Mesothelial cell of epicardium (in vitro differentiated cells): ENCODE results near the gene USP46. TPM values are rescaled to one million over a fixed set of nuclear protein-coding genes. Genes with fewer than 3 reads are reported as not detected.

Experiments used
- DNase-seq, 2 experiments: peaks; one replicate each; pipeline ENCODE4 v3.0.0; 2021; ENCODE audit warnings: low spot score in 2 of 2; ENCODE audit not compliant: unreplicated experiment in 2 of 2
- H3K27ac Mint-ChIP-seq: 2 replicates; pipeline ENCODE4 v1.8.0; 2021; ENCODE audit warnings: mixed read lengths
- H3K27me3 Mint-ChIP-seq: 2 replicates; pipeline ENCODE4 v1.8.0; 2021; ENCODE audit warnings: low read depth, mixed read lengths
- H3K36me3 Mint-ChIP-seq: 2 replicates; pipeline ENCODE4 v1.8.0; 2021; ENCODE audit warnings: mixed read lengths
- H3K4me1 Mint-ChIP-seq: 2 replicates; pipeline ENCODE4 v1.8.0; 2021; ENCODE audit warnings: mixed read lengths
- H3K4me3 Mint-ChIP-seq: 2 replicates; pipeline ENCODE4 v1.8.0; 2021; ENCODE audit warnings: mild to moderate bottlenecking, moderate library complexity, mixed read lengths
- H3K9me3 Mint-ChIP-seq: 2 replicates; pipeline ENCODE4 v1.8.0; 2021; ENCODE audit warnings: mixed read lengths
- CTCF ChIP-seq: fragments of 200-600 bp; sonication (generic); IDR thresholded peaks from one replicate; pipeline ENCODE4 v1.5.0; 2021; ENCODE audit warnings: antibody characterized with exemption; ENCODE audit not compliant: unreplicated experiment
- total RNA-seq: library from RNA; stranded (reverse); gene quantifications from 3 replicates; pipeline ENCODE4 v1.2.1, GENCODE V29; 2021

The USP46 gene
- total RNA-seq, 1 donor from 2014 or later, result 39.2 TPM

GRCh38 chr4:52606726-52607125, 52.4 kb downstream of the USP46 start:
- H3K27ac Mint-ChIP-seq, result no peak overlapping the region
- H3K27me3 Mint-ChIP-seq, result no peaks in the 10 kb centered on the region

DNA sequence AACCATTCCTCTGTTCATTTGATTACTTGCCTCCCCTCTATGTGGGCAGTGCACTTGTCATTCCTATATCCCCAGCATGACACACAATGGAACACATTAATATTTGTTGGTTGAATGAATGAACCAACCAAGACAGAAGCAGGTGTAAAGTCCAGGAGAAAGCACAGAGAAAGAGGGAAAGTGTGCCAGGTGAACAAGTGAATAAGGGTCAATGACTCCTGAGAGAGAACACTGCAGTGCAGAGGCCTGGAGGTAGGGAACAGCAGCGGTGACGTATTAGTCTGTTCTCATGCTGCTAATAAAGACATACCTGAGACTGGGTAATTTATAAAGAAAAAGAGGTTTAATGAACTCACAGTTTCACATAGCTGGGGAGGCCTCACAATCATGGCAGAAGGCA, 53.1 kb downstream of the USP46 start:
- H3K27ac Mint-ChIP-seq, result no peak overlapping the region
- peaks cover 56% of the 10 kb centered on the region for H3K36me3 Mint-ChIP-seq
- peaks cover 34% of the 10 kb centered on the region for H3K4me1 Mint-ChIP-seq
- no peak for DNase-seq
- H3K27me3 Mint-ChIP-seq, result no peaks in the 10 kb centered on the region
- H3K4me3 Mint-ChIP-seq, result no peak overlapping the region
- TF ChIP-seq CTCF, result no peak
- peaks cover 17% of the 10 kb centered on the region for H3K9me3 Mint-ChIP-seq

More at GRCh38 chr4:52606726-52607125, 52.4 kb downstream of the USP46 start:
- Mint-ChIP-seq H3K36me3 (peaks cover 59% of the 10 kb centered on the region), H3K9me3 (peaks cover 17% of the 10 kb centered on the region), H3K4me3 (no peak overlapping the region), H3K4me1 (peaks cover 29% of the 10 kb centered on the region)
- no peak for TF ChIP-seq CTCF
- no peak for DNase-seq

DNA sequence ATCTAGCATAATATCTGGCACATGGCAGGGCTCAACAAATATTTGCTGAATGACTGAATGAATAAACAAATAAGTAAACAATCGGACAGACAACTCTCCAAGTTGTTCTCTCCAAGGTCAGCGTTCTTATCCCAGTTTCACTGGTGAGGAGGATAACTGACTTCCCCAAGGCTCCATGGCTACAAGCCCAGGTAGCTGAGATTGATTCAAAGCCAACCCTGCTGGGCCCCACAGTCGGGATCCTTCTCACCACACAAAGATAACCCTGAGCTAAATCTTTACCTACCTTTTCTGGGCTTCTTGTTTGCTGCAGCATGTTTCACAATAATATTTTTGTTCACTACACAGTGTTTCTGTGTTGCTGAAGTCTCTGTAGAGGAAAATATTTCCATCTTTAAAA, 54.9 kb downstream of the USP46 start:
- peaks cover 58% of the 10 kb centered on the region for H3K36me3 Mint-ChIP-seq
- no peak for TF ChIP-seq CTCF
- peaks cover 14% of the 10 kb centered on the region for H3K9me3 Mint-ChIP-seq
- peak overlapping the region; percentile 57 for H3K27ac Mint-ChIP-seq
- DNase-seq, result no peak
- no peak overlapping the region for H3K4me3 Mint-ChIP-seq
- peaks cover 39% of the 10 kb centered on the region for H3K4me1 Mint-ChIP-seq
- H3K27me3 Mint-ChIP-seq, result no peaks in the 10 kb centered on the region

- no peaks in the 10 kb centered on the region for H3K9me3 Mint-ChIP-seq
- H3K27ac Mint-ChIP-seq, result peak overlapping the region; percentile 69
- no peak overlapping the region for H3K4me3 Mint-ChIP-seq
- no peak for DNase-seq
- peaks cover 30% of the 10 kb centered on the region for H3K4me1 Mint-ChIP-seq
- TF ChIP-seq CTCF, result no peak
- peaks cover 53% of the 10 kb centered on the region for H3K36me3 Mint-ChIP-seq
- H3K27me3 Mint-ChIP-seq, result no peaks in the 10 kb centered on the region
Observed at GRCh38 chr4:52600275-52600674, 58.8 kb downstream of the USP46 start.

DNA sequence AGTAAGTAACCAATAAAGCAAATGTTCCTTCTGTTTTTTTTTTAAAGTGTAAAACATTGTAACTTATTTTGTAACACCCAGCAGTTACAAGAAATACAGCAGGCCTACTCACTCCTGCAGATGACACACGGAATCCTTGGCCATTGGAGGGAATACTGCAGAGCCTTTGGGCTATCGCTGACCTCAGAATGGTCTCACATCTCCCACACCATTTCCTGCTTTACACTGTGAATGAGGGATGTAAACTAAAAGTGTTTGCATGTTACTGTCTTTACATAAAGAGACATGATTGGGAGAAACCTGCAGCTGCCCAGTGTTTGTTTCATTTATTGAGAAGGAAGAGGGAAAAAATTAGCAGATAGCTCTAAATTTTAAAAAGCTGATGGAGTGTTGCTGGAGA, 64.1 kb downstream of the USP46 start:
- Mint-ChIP-seq H3K4me1 (no peaks in the 10 kb centered on the region), H3K27ac (no peak overlapping the region), H3K27me3 (no peaks in the 10 kb centered on the region), H3K9me3 (no peaks in the 10 kb centered on the region), H3K36me3 (peaks cover 43% of the 10 kb centered on the region), H3K4me3 (no peak overlapping the region)
- no peak for TF ChIP-seq CTCF
- DNase-seq, result no peak

- H3K4me1 Mint-ChIP-seq, result no peaks in the 10 kb centered on the region
Observed at GRCh38 chr4:52592287-52592686, 66.8 kb downstream of the USP46 start.

More at GRCh38 chr4:52592287-52592686, 66.8 kb downstream of the USP46 start:
- H3K36me3 Mint-ChIP-seq, result peaks cover 24% of the 10 kb centered on the region
- no peak for DNase-seq
- no peaks in the 10 kb centered on the region for H3K9me3 Mint-ChIP-seq
- no peak overlapping the region for H3K4me3 Mint-ChIP-seq
- H3K27me3 Mint-ChIP-seq, result no peaks in the 10 kb centered on the region
- no peak overlapping the region for H3K27ac Mint-ChIP-seq
- no peak for TF ChIP-seq CTCF
